GM23338 (cell line): ENCODE data around the gene SNX9. TPM values are rescaled to one million over a fixed set of nuclear protein-coding genes. Genes with fewer than 3 reads are reported as not detected.

Source experiments
- JUNB ChIP-seq: IDR thresholded peaks from one replicate; pipeline ENCODE4 v1.6.1; 2016; ENCODE audit warnings: antibody characterized with exemption; ENCODE audit not compliant: unreplicated experiment
- NANOG ChIP-seq: IDR thresholded peaks from 2 replicates; pipeline ENCODE4 v1.6.1; 2016; ENCODE audit warnings: antibody characterized with exemption, borderline replicate concordance
- polyA plus RNA-seq: library from polyadenylated mRNA; unstranded; fragments of >200 nt; fragmentation: Nextera tagmentation; extraction: Ambion mirVana; gene quantifications from 2 replicates; pipeline ENCODE4 v1.2.1, GENCODE V29; 2016
- total RNA-seq: library from RNA; depleted of rRNA; stranded (reverse); fragments of >200 nt; shearing (Covaris generic); gene quantifications from 2 replicates; pipeline ENCODE4 v1.2.3, GENCODE V29; 2014
- TF ChIP-seq, protein P1 (sequence below): fragments of 250-450 bp; sonication (Bioruptor Pico); IDR thresholded peaks from 2 replicates; pipeline ENCODE4 v1.5.0; 2020; ENCODE audit warnings: mild to moderate bottlenecking, moderate library complexity
- TF ChIP-seq, protein P2 (sequence below): IDR thresholded peaks from one replicate; pipeline ENCODE4 v1.6.1; 2018; ENCODE audit warnings: antibody characterized with exemption; ENCODE audit not compliant: unreplicated experiment
- TF ChIP-seq, protein P3 (sequence below): IDR thresholded peaks from 2 replicates; pipeline ENCODE4 v1.6.1; 2016; ENCODE audit warnings: antibody characterized with exemption

SNX9 gene
- total and polyA plus RNA-seq, 2 experiments from 2014 or later = 18.4 to 23.3 TPM

DNA sequence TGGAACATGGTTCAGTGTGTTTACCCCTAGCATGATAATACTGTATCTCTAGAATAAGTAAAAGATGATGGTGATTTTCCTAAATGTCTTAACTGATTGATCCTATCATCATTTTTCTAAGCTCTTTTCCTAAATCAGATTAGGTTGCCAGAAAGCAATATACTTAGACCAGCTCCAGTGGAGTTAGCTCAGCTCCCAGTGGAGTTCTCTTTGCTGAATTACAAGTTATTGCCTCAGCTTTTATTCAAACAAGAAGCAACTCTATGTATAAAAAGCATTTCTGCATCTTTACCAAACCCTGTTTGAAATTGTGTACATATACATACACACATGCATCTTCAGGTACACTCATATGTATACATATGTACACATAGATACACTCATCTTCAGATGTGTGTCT lies 44.9 kb downstream of the SNX9 start (continued):
- TF ChIP-seq, protein P1, sequence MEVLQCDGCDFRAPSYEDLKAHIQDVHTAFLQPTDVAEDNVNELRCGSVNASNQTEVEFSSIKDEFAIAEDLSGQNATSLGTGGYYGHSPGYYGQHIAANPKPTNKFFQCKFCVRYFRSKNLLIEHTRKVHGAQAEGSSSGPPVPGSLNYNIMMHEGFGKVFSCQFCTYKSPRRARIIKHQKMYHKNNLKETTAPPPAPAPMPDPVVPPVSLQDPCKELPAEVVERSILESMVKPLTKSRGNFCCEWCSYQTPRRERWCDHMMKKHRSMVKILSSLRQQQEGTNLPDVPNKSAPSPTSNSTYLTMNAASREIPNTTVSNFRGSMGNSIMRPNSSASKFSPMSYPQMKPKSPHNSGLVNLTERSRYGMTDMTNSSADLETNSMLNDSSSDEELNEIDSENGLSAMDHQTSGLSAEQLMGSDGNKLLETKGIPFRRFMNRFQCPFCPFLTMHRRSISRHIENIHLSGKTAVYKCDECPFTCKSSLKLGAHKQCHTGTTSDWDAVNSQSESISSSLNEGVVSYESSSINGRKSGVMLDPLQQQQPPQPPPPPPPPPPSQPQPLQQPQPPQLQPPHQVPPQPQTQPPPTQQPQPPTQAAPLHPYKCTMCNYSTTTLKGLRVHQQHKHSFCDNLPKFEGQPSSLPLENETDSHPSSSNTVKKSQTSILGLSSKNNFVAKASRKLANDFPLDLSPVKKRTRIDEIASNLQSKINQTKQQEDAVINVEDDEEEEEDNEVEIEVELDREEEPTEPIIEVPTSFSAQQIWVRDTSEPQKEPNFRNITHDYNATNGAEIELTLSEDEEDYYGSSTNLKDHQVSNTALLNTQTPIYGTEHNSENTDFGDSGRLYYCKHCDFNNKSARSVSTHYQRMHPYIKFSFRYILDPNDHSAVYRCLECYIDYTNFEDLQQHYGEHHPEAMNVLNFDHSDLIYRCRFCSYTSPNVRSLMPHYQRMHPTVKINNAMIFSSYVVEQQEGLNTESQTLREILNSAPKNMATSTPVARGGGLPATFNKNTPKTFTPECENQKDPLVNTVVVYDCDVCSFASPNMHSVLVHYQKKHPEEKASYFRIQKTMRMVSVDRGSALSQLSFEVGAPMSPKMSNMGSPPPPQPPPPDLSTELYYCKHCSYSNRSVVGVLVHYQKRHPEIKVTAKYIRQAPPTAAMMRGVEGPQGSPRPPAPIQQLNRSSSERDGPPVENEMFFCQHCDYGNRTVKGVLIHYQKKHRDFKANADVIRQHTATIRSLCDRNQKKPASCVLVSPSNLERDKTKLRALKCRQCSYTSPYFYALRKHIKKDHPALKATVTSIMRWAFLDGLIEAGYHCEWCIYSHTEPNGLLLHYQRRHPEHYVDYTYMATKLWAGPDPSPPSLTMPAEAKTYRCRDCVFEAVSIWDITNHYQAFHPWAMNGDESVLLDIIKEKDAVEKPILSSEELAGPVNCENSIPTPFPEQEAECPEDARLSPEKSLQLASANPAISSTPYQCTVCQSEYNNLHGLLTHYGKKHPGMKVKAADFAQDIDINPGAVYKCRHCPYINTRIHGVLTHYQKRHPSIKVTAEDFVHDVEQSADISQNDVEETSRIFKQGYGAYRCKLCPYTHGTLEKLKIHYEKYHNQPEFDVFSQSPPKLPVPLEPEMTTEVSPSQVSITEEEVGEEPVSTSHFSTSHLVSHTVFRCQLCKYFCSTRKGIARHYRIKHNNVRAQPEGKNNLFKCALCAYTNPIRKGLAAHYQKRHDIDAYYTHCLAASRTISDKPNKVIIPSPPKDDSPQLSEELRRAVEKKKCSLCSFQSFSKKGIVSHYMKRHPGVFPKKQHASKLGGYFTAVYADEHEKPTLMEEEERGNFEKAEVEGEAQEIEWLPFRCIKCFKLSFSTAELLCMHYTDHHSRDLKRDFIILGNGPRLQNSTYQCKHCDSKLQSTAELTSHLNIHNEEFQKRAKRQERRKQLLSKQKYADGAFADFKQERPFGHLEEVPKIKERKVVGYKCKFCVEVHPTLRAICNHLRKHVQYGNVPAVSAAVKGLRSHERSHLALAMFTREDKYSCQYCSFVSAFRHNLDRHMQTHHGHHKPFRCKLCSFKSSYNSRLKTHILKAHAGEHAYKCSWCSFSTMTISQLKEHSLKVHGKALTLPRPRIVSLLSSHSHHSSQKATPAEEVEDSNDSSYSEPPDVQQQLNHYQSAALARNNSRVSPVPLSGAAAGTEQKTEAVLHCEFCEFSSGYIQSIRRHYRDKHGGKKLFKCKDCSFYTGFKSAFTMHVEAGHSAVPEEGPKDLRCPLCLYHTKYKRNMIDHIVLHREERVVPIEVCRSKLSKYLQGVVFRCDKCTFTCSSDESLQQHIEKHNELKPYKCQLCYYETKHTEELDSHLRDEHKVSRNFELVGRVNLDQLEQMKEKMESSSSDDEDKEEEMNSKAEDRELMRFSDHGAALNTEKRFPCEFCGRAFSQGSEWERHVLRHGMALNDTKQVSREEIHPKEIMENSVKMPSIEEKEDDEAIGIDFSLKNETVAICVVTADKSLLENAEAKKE (CRISPR knock-in tag) = no peak
- no peak for TF ChIP-seq NANOG
- TF ChIP-seq, protein P2, sequence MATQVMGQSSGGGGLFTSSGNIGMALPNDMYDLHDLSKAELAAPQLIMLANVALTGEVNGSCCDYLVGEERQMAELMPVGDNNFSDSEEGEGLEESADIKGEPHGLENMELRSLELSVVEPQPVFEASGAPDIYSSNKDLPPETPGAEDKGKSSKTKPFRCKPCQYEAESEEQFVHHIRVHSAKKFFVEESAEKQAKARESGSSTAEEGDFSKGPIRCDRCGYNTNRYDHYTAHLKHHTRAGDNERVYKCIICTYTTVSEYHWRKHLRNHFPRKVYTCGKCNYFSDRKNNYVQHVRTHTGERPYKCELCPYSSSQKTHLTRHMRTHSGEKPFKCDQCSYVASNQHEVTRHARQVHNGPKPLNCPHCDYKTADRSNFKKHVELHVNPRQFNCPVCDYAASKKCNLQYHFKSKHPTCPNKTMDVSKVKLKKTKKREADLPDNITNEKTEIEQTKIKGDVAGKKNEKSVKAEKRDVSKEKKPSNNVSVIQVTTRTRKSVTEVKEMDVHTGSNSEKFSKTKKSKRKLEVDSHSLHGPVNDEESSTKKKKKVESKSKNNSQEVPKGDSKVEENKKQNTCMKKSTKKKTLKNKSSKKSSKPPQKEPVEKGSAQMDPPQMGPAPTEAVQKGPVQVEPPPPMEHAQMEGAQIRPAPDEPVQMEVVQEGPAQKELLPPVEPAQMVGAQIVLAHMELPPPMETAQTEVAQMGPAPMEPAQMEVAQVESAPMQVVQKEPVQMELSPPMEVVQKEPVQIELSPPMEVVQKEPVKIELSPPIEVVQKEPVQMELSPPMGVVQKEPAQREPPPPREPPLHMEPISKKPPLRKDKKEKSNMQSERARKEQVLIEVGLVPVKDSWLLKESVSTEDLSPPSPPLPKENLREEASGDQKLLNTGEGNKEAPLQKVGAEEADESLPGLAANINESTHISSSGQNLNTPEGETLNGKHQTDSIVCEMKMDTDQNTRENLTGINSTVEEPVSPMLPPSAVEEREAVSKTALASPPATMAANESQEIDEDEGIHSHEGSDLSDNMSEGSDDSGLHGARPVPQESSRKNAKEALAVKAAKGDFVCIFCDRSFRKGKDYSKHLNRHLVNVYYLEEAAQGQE = no peak
- TF ChIP-seq, protein P3, sequence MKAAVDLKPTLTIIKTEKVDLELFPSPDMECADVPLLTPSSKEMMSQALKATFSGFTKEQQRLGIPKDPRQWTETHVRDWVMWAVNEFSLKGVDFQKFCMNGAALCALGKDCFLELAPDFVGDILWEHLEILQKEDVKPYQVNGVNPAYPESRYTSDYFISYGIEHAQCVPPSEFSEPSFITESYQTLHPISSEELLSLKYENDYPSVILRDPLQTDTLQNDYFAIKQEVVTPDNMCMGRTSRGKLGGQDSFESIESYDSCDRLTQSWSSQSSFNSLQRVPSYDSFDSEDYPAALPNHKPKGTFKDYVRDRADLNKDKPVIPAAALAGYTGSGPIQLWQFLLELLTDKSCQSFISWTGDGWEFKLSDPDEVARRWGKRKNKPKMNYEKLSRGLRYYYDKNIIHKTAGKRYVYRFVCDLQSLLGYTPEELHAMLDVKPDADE = no peak
- TF ChIP-seq JUNB = no peak
